Activated naive CD8-positive, alpha-beta T cell treated with anti-CD3 and anti-CD28 coated beads, Interleukin-2, amount 10 ng/mL, durations not matched to agents 7 days and 5 days (primary cell): ENCODE data around the gene RAD51AP1. TPM values are rescaled to one million over a fixed set of nuclear protein-coding genes. Genes with fewer than 3 reads are reported as not detected.

ENCODE experiments used
- ATAC-seq: fragments of 150-1000 bp; cut with Tn5 transposase; one replicate; pipeline ENCODE4 v1.10.0; 2021; ENCODE audit warnings: low read depth, moderate library complexity
- POLR2A ChIA-PET: fragments of 350-600 bp; sonication (Branson Sonifier 250); formaldehyde crosslinking; loops from one replicate; lab custom pipeline; 2021; ENCODE audit warnings: antibody characterized with exemption; lab: Charles Lee
- DNase-seq: peaks from one replicate; pipeline ENCODE4 v3.0.0; 2021
- H3K27ac Mint-ChIP-seq: one replicate; pipeline ENCODE4 v1.8.0; 2022; ENCODE audit warnings: mild to moderate bottlenecking, mixed read lengths
- H3K27me3 Mint-ChIP-seq: one replicate; pipeline ENCODE4 v1.8.0; 2022; ENCODE audit warnings: mild to moderate bottlenecking, moderate library complexity, mixed read lengths
- H3K36me3 Mint-ChIP-seq: one replicate; pipeline ENCODE4 v1.8.0; 2021; ENCODE audit warnings: mild to moderate bottlenecking, mixed read lengths
- H3K4me1 Mint-ChIP-seq: one replicate; pipeline ENCODE4 v1.8.0; 2021; ENCODE audit warnings: mixed read lengths
- H3K4me3 Mint-ChIP-seq: one replicate; pipeline ENCODE4 v1.8.0; 2022; ENCODE audit warnings: mild to moderate bottlenecking, moderate library complexity, mixed read lengths
- H3K9me3 Mint-ChIP-seq: one replicate; pipeline ENCODE4 v1.8.0; 2021; ENCODE audit warnings: mixed read lengths
- total RNA-seq, 2 experiments: library from RNA; stranded (reverse); gene quantifications; one replicate each; pipeline ENCODE4 v1.2.3, GENCODE V29; 2021

The RAD51AP1 gene
- total RNA-seq, 2 experiments from 2014 or later: 44.6 to 50.2 TPM

- Mint-ChIP-seq H3K4me1 (no peaks in the 10 kb centered on the region), H3K9me3 (no peaks in the 10 kb centered on the region), H3K27ac (no peak overlapping the region), H3K27me3 (peaks cover 15% of the 10 kb centered on the region), H3K4me3 (no peak overlapping the region), H3K36me3 (peaks cover 3% of the 10 kb centered on the region)
- no peak for DNase-seq
- POLR2A ChIA-PET: no interaction called here
- no peak for ATAC-seq
Observed at GRCh38 chr12:4586500-4586899, 47.8 kb downstream of the RAD51AP1 start.

GRCh38 chr12:4587108-4587507 lies 48.4 kb downstream of the RAD51AP1 start:
- POLR2A ChIA-PET: no interaction called here
- H3K27ac Mint-ChIP-seq: no peak overlapping the region

GRCh38 chr12:4588916-4589315 lies 50.2 kb downstream of the RAD51AP1 start:
- H3K9me3 Mint-ChIP-seq: no peaks in the 10 kb centered on the region
- ATAC-seq (no peak), DNase-seq (no peak)
- H3K27me3 Mint-ChIP-seq: peaks cover 21% of the 10 kb centered on the region
- H3K36me3 Mint-ChIP-seq: peaks cover 3% of the 10 kb centered on the region
- POLR2A ChIA-PET: no interaction called here
- no peaks in the 10 kb centered on the region for H3K4me1 Mint-ChIP-seq
- H3K4me3 Mint-ChIP-seq: no peak overlapping the region
- H3K27ac Mint-ChIP-seq: no peak overlapping the region

More at GRCh38 chr12:4587108-4587507, 48.4 kb downstream of the RAD51AP1 start:
- no peak for DNase-seq
- peaks cover 15% of the 10 kb centered on the region for H3K27me3 Mint-ChIP-seq
- no peaks in the 10 kb centered on the region for H3K4me1 Mint-ChIP-seq
- peaks cover 3% of the 10 kb centered on the region for H3K36me3 Mint-ChIP-seq
- no peaks in the 10 kb centered on the region for H3K9me3 Mint-ChIP-seq
- no peak overlapping the region for H3K4me3 Mint-ChIP-seq
- no peak for ATAC-seq

- peaks cover 3% of the 10 kb centered on the region for H3K36me3 Mint-ChIP-seq
- ATAC-seq: no peak
Observed at GRCh38 chr12:4589941-4590340, 51.3 kb downstream of the RAD51AP1 start.

GRCh38 chr12:4591180-4591687 lies 52.5 kb downstream of the RAD51AP1 start:
- POLR2A ChIA-PET: no interaction called here
- Mint-ChIP-seq H3K27ac (no peak overlapping the region), H3K4me1 (no peaks in the 10 kb centered on the region), H3K4me3 (no peak overlapping the region), H3K9me3 (no peaks in the 10 kb centered on the region), H3K27me3 (peaks cover 19% of the 10 kb centered on the region), H3K36me3 (peaks cover 3% of the 10 kb centered on the region)
- DNase-seq (no peak), ATAC-seq (no peak)

More at GRCh38 chr12:4589941-4590340, 51.3 kb downstream of the RAD51AP1 start:
- Mint-ChIP-seq H3K27me3 (peaks cover 21% of the 10 kb centered on the region), H3K4me1 (no peaks in the 10 kb centered on the region), H3K4me3 (no peak overlapping the region), H3K9me3 (no peaks in the 10 kb centered on the region), H3K27ac (no peak overlapping the region)
- DNase-seq: no peak
- POLR2A ChIA-PET: no interaction called here

GRCh38 chr12:4595881-4596280 lies 57.2 kb downstream of the RAD51AP1 start:
- Mint-ChIP-seq H3K4me3 (no peak overlapping the region), H3K9me3 (no peaks in the 10 kb centered on the region), H3K27ac (no peak overlapping the region), H3K4me1 (no peaks in the 10 kb centered on the region), H3K27me3 (peaks cover 14% of the 10 kb centered on the region), H3K36me3 (no peaks in the 10 kb centered on the region)
- ATAC-seq (no peak), DNase-seq (no peak)
- POLR2A ChIA-PET: no interaction called here

GRCh38 chr12:4603421-4603820 lies 64.7 kb downstream of the RAD51AP1 start:
- Mint-ChIP-seq H3K9me3 (no peaks in the 10 kb centered on the region), H3K4me3 (no peak overlapping the region), H3K4me1 (peaks cover 5% of the 10 kb centered on the region), H3K27ac (no peak overlapping the region), H3K36me3 (peaks cover 11% of the 10 kb centered on the region), H3K27me3 (peaks cover 25% of the 10 kb centered on the region)
- no peak for ATAC-seq
- POLR2A ChIA-PET: no interaction called here
- DNase-seq: no peak

GRCh38 chr12:4603946-4604345 lies 65.3 kb downstream of the RAD51AP1 start:
- ATAC-seq (no peak), DNase-seq (no peak)
- Mint-ChIP-seq H3K4me3 (no peak overlapping the region), H3K9me3 (no peaks in the 10 kb centered on the region), H3K27me3 (peaks cover 25% of the 10 kb centered on the region), H3K36me3 (peaks cover 11% of the 10 kb centered on the region), H3K4me1 (peaks cover 5% of the 10 kb centered on the region), H3K27ac (no peak overlapping the region)
- POLR2A ChIA-PET: no interaction called here

- peaks cover 11% of the 10 kb centered on the region for H3K36me3 Mint-ChIP-seq
- H3K9me3 Mint-ChIP-seq: no peaks in the 10 kb centered on the region
- H3K4me3 Mint-ChIP-seq: peak overlapping the region; percentile 94
- ATAC-seq (peak; percentile 96), DNase-seq (peak; percentile 85)
- peak overlapping the region; percentile 87 for H3K27ac Mint-ChIP-seq
- POLR2A ChIA-PET: interaction anchor here (1.5 kb wide), 1 partner anchor 44 kb away, joined by 4 read pairs; the partner anchor contains the start of genes AKAP3 and NDUFA9
- H3K4me1 Mint-ChIP-seq: peaks cover 5% of the 10 kb centered on the region
- peaks cover 25% of the 10 kb centered on the region for H3K27me3 Mint-ChIP-seq
Observed at GRCh38 chr12:4604684-4605193, 66.0 kb downstream of the RAD51AP1 start.

- Mint-ChIP-seq H3K27me3 (peaks cover 16% of the 10 kb centered on the region), H3K36me3 (peaks cover 13% of the 10 kb centered on the region), H3K27ac (no peak overlapping the region), H3K9me3 (no peaks in the 10 kb centered on the region), H3K4me3 (no peak overlapping the region), H3K4me1 (peaks cover 5% of the 10 kb centered on the region)
- DNase-seq (no peak), ATAC-seq (no peak)
- POLR2A ChIA-PET: no interaction called here
Observed at GRCh38 chr12:4607056-4607455, 68.4 kb downstream of the RAD51AP1 start.

GRCh38 chr12:4609071-4609470 lies 70.4 kb downstream of the RAD51AP1 start:
- ATAC-seq (no peak), DNase-seq (no peak)
- H3K27ac Mint-ChIP-seq: no peak overlapping the region
- H3K27me3 Mint-ChIP-seq: no peaks in the 10 kb centered on the region
- no peaks in the 10 kb centered on the region for H3K9me3 Mint-ChIP-seq
- POLR2A ChIA-PET: no interaction called here
- peaks cover 16% of the 10 kb centered on the region for H3K36me3 Mint-ChIP-seq
- H3K4me3 Mint-ChIP-seq: no peak overlapping the region
- peaks cover 5% of the 10 kb centered on the region for H3K4me1 Mint-ChIP-seq

Other genes with a start within 250 kb of the RAD51AP1 start
- 10 to 100 TPM in 1 of 2 experiments, 1 to 10 TPM in 1; 9.7 to 11.4 TPM for gene TIGAR, start 217.7 kb upstream of the RAD51AP1 start, total RNA-seq
- gene FGF23, start 159.2 kb upstream of the RAD51AP1 start, total RNA-seq: not detected
- not detected for gene FGF6, start 93.1 kb upstream of the RAD51AP1 start, total RNA-seq
- gene DYRK4, start 23.3 kb downstream of the RAD51AP1 start, total RNA-seq: 10 to 100 TPM; 25.6 to 30.9 TPM
- 1 to 10 TPM; 3.8 to 4.1 TPM for gene AKAP3, start 110.2 kb downstream of the RAD51AP1 start, total RNA-seq
- gene NDUFA9, start 110.2 kb downstream of the RAD51AP1 start, total RNA-seq: 100 to 1,000 TPM; 100 to 108 TPM
- gene GALNT8, start 181.5 kb downstream of the RAD51AP1 start, total RNA-seq: under 1 TPM; 0.33 to 0.71 TPM